HEK293 (cell line): ENCODE data around the gene MEST.

ENCODE experiments used
- CTCF ChIA-PET: fragments of 350-600 bp; formaldehyde crosslinking; extraction: SDS; loops from one replicate; lab custom pipeline; 2021; ENCODE audit warnings: antibody characterized with exemption; lab: Yijun Ruan, JAX
- POLR2A ChIA-PET: fragments of 300-600 bp; formaldehyde crosslinking; extraction: SDS; loops from one replicate; lab custom pipeline; 2020; ENCODE audit warnings: antibody characterized with exemption, inconsistent platforms; lab: Yijun Ruan, JAX
- H3K27ac ChIP-seq: fragments of 200-500 bp; sonication (Bioruptor generic); 2 replicates; pipeline ENCODE4 v1.5.1; 2014; ENCODE audit warnings: low read depth, low read length, control low read depth, inconsistent platforms; ENCODE audit errors: extremely low read depth
- H3K36me3 ChIP-seq, 2 experiments: fragments of 200-500 bp in 1 of 2; sonication (Bioruptor generic) in 1 of 2; 1 replicate in 1 of 2; 2 replicates in 1 of 2; pipeline ENCODE4 v1.5.1; 2014 to 2017; ENCODE audit warnings: inconsistent platforms in 2 of 2, low read length in 2 of 2; ENCODE audit not compliant: control insufficient read depth in 2 of 2, insufficient read depth in 1 of 2
- H3K4me1 ChIP-seq: fragments of 200-500 bp; sonication (Bioruptor generic); 2 replicates; pipeline ENCODE4 v1.5.1; 2014; ENCODE audit warnings: mild to moderate bottlenecking, low read length, inconsistent platforms; ENCODE audit not compliant: control insufficient read depth, insufficient read depth
- H3K4me3 ChIP-seq: 2 replicates; pipeline ENCODE4 v1.5.1; 2011; ENCODE audit warnings: low read depth, mild to moderate bottlenecking, control low read depth, low read length, moderate library complexity
- H3K9me3 ChIP-seq: fragments of 200-500 bp; sonication (Bioruptor generic); 2 replicates; pipeline ENCODE4 v1.5.1; 2014; ENCODE audit warnings: low read depth, low read length, inconsistent platforms; ENCODE audit not compliant: control insufficient read depth, insufficient read depth
- AEBP2 ChIP-seq: fragments of 450-650 bp; formaldehyde crosslinking; IDR thresholded peaks from 2 replicates; pipeline ENCODE4 v1.5.1; 2016; ENCODE audit warnings: missing biosample characterization, missing genetic modification characterization, borderline replicate concordance
- GLI4 ChIP-seq: fragments of 450-650 bp; formaldehyde crosslinking; IDR thresholded peaks from 2 replicates; pipeline ENCODE4 v1.5.1; 2016; ENCODE audit warnings: missing biosample characterization, missing genetic modification characterization
- KLF17 ChIP-seq: fragments of 450-650 bp; formaldehyde crosslinking; IDR thresholded peaks from 2 replicates; pipeline ENCODE4 v1.5.1; 2016; ENCODE audit warnings: missing biosample characterization, missing genetic modification characterization
- PBX3 ChIP-seq: sonication (generic); formaldehyde crosslinking; IDR thresholded peaks from 2 replicates; pipeline ENCODE4 v1.8.1; 2022; ENCODE audit warnings: mild to moderate bottlenecking, moderate library complexity, missing genetic modification reagents
- TSHZ1 ChIP-seq: fragments of 450-650 bp; formaldehyde crosslinking; IDR thresholded peaks from 2 replicates; pipeline ENCODE4 v1.5.1; 2016; ENCODE audit warnings: missing biosample characterization, missing genetic modification characterization, borderline replicate concordance
- ZEB2 ChIP-seq: fragments of 450-650 bp; formaldehyde crosslinking; IDR thresholded peaks from 2 replicates; pipeline ENCODE4 v1.5.1; 2016; ENCODE audit warnings: missing biosample characterization, missing genetic modification characterization
- ZNF112 ChIP-seq: fragments of 450-650 bp; formaldehyde crosslinking; IDR thresholded peaks from 2 replicates; pipeline ENCODE4 v1.5.0; 2017; ENCODE audit warnings: missing biosample characterization, missing genetic modification characterization
- ZNF148 ChIP-seq: fragments of 450-650 bp; formaldehyde crosslinking; IDR thresholded peaks from 2 replicates; pipeline ENCODE4 v1.5.0; 2017; ENCODE audit warnings: missing biosample characterization, missing genetic modification characterization, borderline replicate concordance
- ZNF221 ChIP-seq: fragments of 450-650 bp; formaldehyde crosslinking; IDR thresholded peaks from 2 replicates; pipeline ENCODE4 v1.5.1; 2017; ENCODE audit warnings: missing biosample characterization, missing genetic modification characterization, borderline replicate concordance
- ZNF24 ChIP-seq: fragments of 450-650 bp; formaldehyde crosslinking; IDR thresholded peaks from 2 replicates; pipeline ENCODE4 v1.5.1; 2016; ENCODE audit warnings: missing biosample characterization, missing genetic modification characterization
- ZNF292 ChIP-seq: fragments of 450-650 bp; formaldehyde crosslinking; IDR thresholded peaks from 2 replicates; pipeline ENCODE4 v1.5.1; 2016; ENCODE audit warnings: low read depth, missing biosample characterization, missing genetic modification characterization, borderline replicate concordance
- ZNF302 ChIP-seq: fragments of 450-650 bp; formaldehyde crosslinking; IDR thresholded peaks from 2 replicates; pipeline ENCODE4 v1.5.1; 2016; ENCODE audit warnings: missing biosample characterization, missing genetic modification characterization, low read depth
- ZNF341 ChIP-seq: fragments of 450-650 bp; formaldehyde crosslinking; IDR thresholded peaks from 2 replicates; pipeline ENCODE4; 2016; ENCODE audit warnings: low read depth, missing biosample characterization, missing genetic modification characterization
- ZNF473 ChIP-seq: fragments of 450-650 bp; formaldehyde crosslinking; IDR thresholded peaks from 2 replicates; pipeline ENCODE4 v1.5.1; 2017; ENCODE audit warnings: missing biosample characterization, missing genetic modification characterization
- ZNF623 ChIP-seq: fragments of 450-650 bp; formaldehyde crosslinking; IDR thresholded peaks from 2 replicates; pipeline ENCODE4 v1.5.1; 2016; ENCODE audit warnings: missing biosample characterization, missing genetic modification characterization
- ZNF670 ChIP-seq: fragments of 450-650 bp; formaldehyde crosslinking; IDR thresholded peaks from 2 replicates; pipeline ENCODE4 v1.5.1; 2016; ENCODE audit warnings: missing biosample characterization, missing genetic modification characterization, low read depth
- ZNF830 ChIP-seq: fragments of 450-650 bp; IDR thresholded peaks from 2 replicates; pipeline ENCODE4 v1.5.0; 2018; ENCODE audit warnings: missing biosample characterization, missing genetic modification characterization, low read depth, mild to moderate bottlenecking, moderate library complexity
- ZSCAN18 ChIP-seq: fragments of 450-650 bp; formaldehyde crosslinking; IDR thresholded peaks from 2 replicates; pipeline ENCODE4 v1.5.1; 2016; ENCODE audit warnings: missing biosample characterization, missing genetic modification characterization
- ZSCAN23 ChIP-seq: fragments of 450-650 bp; formaldehyde crosslinking; IDR thresholded peaks from 2 replicates; pipeline ENCODE4 v1.5.1; 2016; ENCODE audit warnings: missing biosample characterization, missing genetic modification characterization
- ZSCAN4 ChIP-seq: fragments of 450-650 bp; formaldehyde crosslinking; IDR thresholded peaks from 2 replicates; pipeline ENCODE4 v1.5.1; 2017; ENCODE audit warnings: missing biosample characterization, missing genetic modification characterization

Gene MEST

GRCh38 chr7:130475776-130476175 is 16.1 kb upstream of the MEST start:
- TF ChIP-seq KLF17 (tag by site-specific recombination) = no peak
- no peak for TF ChIP-seq ZNF623 (tag by site-specific recombination)
- TF ChIP-seq ZNF221 (tag by site-specific recombination) = no peak
- no peak for TF ChIP-seq TSHZ1
- TF ChIP-seq GLI4 = no peak
- TF ChIP-seq ZSCAN18 = no peak
- no peak for TF ChIP-seq ZNF292 (tag by site-specific recombination)
- TF ChIP-seq ZNF24 (tag by site-specific recombination) = no peak
- TF ChIP-seq ZNF302 = no peak
- no peak for TF ChIP-seq ZNF830
- TF ChIP-seq ZEB2 = no peak
- no peak for TF ChIP-seq ZSCAN4
- no peak for TF ChIP-seq AEBP2
- TF ChIP-seq ZSCAN23 (tag by site-specific recombination) = no peak
- TF ChIP-seq ZNF112 = no peak
- no peak for TF ChIP-seq ZNF341 (tag by site-specific recombination)
- TF ChIP-seq ZNF148 (tag by site-specific recombination) = no peak
- no peak for TF ChIP-seq ZNF670 (tag by site-specific recombination)
- TF ChIP-seq PBX3 (CRISPR knock-in tag) = no peak
- TF ChIP-seq ZNF473 (tag by site-specific recombination) = no peak
- TF ChIP-seq, all 188 proteins: peak for 0
- Histone ChIP-seq H3K4me1 (no peaks in the 10 kb centered on the region), H3K4me3 (no peak overlapping the region), H3K27ac (no peak overlapping the region), H3K9me3 (no peaks in the 10 kb centered on the region), H3K36me3 (no peaks in the 10 kb centered on the region)
- ChIA-PET POLR2A (no interaction called here), CTCF (interaction anchor here (0.7 kb wide), 1 partner anchor 13 kb away, joined by 4 read pairs; no protein-coding TSS in a partner anchor)
